ENCODE results near the gene ATG7.
"Not testable (repeated sequence)": the region's sequence is repeated elsewhere in the genome, so short reads cannot be mapped to it uniquely, and the experiment has no call there.

The ATG7 gene

DNA sequence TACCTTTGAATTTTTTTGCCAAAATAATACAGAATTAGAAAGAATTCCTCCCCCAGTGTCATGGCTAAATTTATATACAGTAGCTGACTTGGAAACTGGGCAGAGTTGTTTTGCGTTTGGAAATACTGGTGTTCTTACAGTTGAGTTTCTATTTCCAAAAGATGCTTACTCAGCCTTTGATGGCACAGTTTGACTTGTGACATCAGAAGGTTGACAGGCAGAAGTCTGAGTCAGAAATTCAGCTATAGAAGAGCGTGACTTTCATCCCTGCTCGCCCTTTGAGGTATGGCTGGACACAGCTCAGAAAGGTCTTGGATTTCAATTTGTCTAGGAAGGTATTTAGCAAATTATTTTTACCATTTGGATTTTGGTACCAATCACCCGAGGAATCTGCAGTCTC is 195.7 kb downstream of the ATG7 start:
- DNase-seq (ENCODE audit: low spot score): no peak

DNA sequence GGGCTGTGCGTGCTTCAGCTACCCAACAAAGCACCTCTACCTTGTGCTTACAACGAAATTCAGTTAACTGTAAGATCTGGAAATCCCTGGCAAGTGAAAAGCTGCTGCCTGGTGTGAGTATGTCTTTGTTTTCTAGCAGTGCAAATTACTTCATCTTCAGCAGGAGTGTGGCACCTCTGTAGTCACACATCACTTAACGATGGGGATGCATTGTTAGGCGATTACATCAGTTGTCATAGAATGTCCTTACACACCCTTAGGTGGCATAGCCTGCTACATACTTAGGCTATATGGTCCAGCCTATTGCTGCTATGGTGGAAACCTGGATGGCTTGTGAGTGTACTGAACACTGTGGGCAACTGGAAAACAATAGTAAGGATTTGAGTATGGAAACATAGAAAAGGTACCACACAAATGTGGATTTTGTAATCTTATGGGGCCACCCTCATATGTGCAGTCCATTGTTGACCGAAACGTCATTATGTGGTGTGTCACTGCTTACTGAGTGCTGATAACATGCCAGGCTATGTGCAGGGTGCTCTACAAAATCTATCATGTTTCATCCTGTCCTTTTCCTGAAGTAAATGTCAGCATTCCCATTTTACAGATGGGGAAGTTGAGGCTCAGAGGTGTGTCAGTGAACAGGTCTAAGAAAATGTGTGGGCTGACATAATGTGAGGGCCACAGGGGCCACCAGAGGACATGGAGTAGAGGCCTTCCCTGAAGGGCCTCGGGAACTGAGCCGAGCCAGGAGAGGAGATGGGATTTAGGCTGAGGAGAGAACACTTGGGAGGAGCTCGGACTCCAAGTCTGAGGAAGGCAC is 198.0 kb downstream of the ATG7 start:
- no peak for DNase-seq (ENCODE audit: low spot score)

- DNase-seq (ENCODE audit: low spot score): no peak
Observed at GRCh38 chr3:11475324-11475723, 203.1 kb downstream of the ATG7 start.

GRCh38 chr3:11476735-11477144 is 204.5 kb downstream of the ATG7 start:
- DNase-seq (ENCODE audit: low spot score): no peak

DNA sequence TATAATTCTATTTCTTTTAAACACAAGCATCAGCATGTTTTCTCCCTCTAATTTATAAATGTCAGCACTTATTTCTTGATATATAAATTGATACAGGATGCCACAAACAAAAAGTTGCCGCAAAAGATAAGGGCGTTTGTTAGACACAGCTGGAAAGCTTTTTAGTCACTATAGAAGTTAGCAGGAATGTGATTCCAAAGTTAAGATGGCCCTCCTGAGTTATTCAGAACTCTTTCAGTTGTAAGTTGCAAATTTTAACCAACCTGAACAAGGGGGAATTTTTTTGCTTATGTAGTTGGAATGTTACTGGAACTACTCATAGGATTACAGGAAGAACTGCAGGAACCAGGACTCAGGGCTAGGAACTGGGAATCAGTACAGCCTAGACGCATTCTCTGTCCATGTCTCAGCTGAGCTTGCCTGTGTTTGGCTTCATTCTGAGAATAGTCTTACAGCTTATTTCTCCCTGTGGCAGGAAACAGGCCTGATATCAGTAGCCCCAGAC is 205.3 kb downstream of the ATG7 start:
- DNase-seq (ENCODE audit: low spot score): no peak

- DNase-seq (ENCODE audit: low spot score): no peak
Observed at GRCh38 chr3:11478167-11478566, 206.0 kb downstream of the ATG7 start.

DNA sequence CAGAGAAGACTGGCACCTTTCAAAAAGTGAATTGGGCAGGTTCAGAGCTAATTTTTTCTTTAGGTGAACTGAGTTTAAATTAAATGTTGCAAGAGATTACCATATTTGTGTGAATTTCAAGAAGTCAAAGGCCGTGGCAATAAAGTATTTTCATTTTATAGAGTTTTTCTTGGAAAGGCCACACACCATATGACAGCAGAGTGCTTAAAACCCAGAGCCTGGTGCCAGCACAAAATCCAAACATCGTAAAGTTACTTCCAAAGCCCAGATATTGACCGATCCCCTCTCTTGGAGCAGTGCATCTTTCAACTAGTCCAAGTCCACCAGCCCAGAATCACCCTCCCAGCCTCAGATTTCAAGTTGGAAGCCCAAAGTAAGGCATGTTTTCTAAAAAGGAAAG is 207.0 kb downstream of the ATG7 start:
- no peak for DNase-seq (ENCODE audit: low spot score)

GRCh38 chr3:11480663-11481298 is 208.6 kb downstream of the ATG7 start:
- DNase-seq (ENCODE audit: low spot score): peak; percentile 85

GRCh38 chr3:11481556-11481955 is 209.4 kb downstream of the ATG7 start:
- DNase-seq (ENCODE audit: low spot score): peak; percentile 32

DNA sequence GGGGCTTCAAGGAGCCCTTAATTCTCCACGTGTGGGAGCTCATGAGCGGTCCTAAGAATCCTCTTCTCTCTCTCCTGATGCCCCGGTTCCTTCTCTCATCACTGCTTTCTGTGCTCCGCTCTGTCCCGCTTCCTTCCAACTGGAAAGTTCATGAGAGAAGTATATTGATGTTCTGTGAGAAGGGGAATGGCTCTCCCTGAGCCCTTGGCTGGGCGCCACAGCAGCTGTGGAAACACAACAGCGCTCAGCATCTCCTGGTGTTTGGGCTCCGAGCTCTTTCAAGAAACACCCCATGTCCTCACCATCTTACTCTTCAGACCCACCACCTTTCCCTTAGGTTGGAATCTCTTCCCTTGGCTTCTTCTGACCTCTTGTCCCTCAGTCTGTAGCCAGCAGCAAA is 209.8 kb downstream of the ATG7 start:
- no peak for DNase-seq (ENCODE audit: low spot score)

DNA sequence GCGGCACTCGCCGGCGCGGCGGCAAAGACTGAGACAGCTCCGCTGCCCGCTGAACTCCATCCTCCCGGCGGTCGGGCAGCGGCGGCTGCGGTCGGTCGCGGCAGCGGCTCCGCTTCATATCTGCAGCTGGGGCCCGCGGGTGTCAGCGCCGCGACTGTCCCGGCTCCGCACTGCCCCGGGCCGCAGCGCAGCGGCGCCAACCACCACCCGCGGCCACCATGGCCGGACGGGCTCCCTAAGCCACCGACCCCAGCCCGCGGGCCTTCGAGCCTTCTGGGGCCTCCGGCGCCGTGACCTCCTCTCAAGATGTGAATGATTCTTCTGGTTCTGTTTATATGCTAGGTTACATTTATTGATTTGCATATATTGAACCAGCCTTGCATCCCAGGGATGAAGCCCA is 216.2 kb downstream of the ATG7 start:
- not testable (repeated sequence) for DNase-seq (ENCODE audit: low spot score)

DNA sequence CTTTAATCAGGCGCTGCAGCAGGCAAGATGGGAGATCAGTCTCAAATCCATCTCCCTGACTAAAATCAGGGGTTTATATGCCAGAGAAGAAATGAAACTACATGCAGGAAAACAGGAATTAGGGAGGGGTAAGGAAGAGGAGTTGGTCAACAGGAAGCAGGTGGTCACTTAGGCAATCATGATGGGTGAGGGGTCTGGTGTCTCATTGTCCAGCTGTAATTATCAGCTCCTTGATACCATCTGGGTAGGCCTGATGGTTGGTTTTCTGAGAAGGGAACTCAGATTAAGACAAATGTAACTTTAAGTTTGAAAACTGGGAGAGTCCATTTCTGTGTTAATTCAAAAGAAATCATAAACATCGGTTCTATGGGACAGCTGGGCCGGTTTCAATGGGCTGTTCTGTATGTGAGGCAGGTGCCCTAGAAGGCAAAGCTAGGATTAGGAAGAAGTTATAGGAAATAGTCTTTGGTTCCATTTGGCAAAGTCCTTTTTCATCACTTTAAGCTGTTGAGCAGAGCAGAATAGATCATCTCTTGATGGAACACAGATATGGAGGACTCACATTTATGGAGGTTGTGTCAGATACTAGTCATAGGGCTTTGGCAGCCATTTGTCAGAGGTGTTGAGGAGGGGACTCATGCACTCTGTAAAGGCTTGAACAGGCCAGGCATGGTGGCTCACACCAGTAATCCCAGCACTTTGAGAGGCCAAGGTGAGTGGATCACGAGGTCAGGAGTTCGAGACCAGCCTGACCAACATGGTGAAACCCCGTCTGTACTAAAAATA is 222.1 kb downstream of the ATG7 start:
- DNase-seq (ENCODE audit: low spot score): no peak

DNA sequence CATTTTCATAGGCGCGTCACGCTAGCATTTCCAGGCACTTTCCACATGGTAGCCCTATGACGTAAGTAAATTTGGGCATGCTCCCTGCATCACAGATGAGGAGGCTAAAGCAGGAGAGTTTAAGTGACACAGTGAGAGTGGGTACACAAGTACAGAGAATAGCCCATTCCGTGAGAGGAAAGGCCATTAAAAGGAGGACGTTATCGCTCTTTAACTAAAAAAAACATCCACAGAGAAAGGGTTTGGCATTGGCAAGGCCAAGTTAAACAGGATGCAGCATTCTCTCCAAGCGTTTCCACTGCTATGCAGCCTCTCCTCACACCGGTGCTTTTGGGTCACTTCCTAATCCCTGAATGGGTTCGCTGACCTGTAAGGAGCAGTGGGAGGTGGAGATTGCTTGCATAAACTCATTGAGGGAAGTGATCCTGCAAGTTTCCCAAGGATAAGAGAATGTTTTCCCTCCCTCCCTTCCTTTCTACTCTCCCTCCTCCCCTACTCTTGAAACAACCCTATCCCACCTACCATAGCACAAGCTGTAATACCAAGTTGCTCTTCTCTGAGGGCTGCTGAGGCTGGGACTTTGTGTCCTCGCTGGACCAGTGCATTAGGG is 223.9 kb downstream of the ATG7 start:
- no peak for DNase-seq (ENCODE audit: low spot score)

- DNase-seq (ENCODE audit: low spot score): no peak
Observed at GRCh38 chr3:11498177-11498576, 226.0 kb downstream of the ATG7 start.

DNA sequence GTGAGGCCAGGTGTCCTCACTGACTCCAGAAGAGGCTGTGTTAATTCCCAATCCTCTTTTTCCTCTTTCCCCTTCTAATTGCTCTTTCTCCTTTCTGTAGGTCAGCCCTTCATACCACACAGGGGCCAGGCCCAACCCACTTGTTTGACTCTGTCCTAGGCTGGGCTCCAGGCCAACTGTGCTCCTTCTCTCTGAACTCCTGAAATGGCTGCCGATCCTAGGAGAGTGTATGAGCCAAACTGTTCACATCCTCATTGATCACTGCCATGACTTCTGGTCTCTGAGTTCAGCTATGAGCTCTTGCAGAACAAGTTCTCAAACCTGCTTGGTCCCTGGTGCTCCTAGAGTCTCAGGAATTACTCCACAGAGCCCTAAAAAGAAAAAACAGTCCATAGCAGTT is 226.4 kb downstream of the ATG7 start:
- DNase-seq (ENCODE audit: low spot score): peak; percentile 74

DNA sequence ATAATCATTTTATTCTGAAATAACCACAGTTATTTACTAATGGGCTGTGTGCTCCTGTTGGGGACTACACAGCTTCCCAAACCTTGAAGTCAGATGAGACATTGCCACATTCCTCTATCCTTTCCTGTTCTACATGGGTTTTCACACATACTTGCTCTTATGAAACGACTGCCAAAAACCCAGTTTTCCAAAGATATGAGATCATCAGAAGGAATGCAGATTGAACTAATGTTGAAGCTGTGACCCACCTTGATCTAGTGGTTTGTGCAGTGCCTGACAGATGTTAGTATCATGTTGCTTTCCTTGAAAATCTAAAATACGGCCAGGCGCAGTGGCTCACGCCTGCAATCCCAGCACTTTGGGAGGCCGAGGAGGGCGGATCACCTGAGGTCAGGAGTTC is 226.9 kb downstream of the ATG7 start:
- DNase-seq (ENCODE audit: low spot score): no peak

DNA sequence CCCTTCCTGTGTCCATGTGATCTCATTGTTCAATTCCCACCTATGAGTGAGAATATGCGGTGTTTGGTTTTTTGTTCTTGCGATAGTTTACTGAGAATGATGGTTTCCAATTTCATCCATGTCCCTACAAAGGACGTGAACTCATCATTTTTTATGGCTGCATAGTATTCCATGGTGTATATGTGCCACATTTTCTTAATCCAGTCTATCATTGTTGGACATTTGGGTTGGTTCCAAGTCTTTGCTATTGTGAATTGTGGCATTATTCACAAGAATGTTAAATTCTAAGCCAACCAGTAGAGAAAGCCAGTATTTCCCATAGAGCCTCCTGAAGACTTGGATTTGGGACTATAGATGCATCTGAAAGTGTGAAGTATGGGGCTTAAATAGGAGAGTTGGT is 230.2 kb downstream of the ATG7 start:
- not testable (repeated sequence) for DNase-seq (ENCODE audit: low spot score)

GRCh38 chr3:11507719-11508118 is 235.5 kb downstream of the ATG7 start:
- no peak for DNase-seq (ENCODE audit: low spot score)

DNA sequence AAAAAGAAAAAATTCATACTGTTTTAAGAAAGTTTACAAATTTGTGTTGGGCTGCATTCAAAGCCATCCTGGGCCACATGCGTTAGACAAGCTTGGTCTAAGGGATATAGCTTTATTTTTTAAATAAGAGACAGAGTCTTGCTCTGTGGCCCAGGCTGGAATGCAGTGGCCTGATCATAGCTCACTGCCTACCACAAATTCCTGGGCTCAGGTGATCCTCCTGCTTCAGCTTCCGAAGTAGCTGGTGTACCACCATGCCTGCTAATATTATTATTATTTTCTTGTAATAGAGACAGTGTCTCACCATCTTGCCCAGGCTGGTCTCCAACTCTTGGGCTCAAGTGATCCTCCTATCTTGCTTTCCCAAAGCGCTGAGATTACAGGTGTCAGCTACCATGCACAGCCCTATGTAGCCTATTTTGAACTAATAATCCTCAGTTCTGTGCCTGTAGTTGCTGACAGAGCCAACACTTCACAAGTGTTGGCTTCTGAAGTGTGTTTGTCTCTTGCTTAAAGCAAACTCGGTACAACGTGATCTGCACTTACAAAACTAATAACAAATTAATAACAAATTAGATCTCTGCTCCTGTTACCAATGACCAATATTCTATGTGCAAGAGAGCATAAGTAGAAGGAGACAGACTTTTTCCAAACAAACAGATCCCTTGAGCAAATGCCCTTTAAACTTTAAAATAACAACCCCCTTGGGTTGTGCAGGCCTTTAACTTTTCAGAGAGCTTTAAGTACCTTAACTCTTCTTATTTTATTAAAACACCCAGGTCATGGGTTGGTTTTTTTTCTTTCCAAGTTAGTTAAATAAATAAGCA is 236.4 kb downstream of the ATG7 start:
- no peak for DNase-seq (ENCODE audit: low spot score)

DNA sequence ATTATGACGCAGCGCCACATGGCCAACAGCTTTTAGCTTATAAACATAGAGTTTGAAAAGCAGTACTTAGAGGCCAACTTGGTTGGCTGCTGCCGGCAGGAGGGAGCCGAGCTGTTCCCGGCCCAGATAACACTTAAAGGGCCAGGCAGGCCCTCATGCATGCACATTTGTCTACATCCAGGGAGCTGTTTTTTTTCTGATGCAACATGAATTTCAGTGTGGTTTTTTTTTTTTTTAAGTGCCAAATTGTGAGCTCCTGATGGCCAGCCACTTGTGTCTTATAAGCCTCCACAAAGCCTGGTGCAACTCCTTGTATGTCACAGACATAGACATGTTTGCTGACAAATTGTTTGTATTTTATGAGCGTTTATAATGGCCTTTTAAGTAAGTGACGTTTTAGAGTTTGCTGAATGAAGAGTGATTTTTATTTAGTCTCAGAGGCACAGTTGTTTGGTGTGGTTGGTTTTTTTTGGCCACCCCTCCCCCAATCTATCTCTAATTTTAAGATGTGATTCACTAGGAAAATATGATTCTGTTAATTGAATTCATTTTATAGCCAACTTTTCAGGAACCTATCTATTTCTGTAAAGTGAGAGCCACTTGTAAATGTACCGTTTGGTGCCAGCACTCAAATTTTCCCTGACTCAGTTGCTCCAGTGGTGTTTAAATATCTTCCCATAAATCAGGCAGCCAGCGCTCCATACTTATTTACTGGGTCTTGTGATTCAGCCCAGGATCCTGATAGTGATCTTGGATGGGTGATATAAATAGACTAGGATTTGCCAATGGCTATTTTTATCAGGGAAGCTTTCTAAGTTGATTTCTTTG is 237.2 kb downstream of the ATG7 start:
- DNase-seq (ENCODE audit: low spot score): peak; percentile 89

- DNase-seq (ENCODE audit: low spot score): no peak
Observed at GRCh38 chr3:11510001-11510340, 237.8 kb downstream of the ATG7 start.

Measured in HuH-7.5 (cell line).